Stimulated activated CD8-positive, alpha-beta memory T cell treated with anti-CD3 and anti-CD28 coated beads, Interleukin-7, amount 100 ng/mL, for 1 hour (primary cell): Measurements from ENCODE around the gene FAM174A.
"Not testable (repeated sequence)": the region's sequence is repeated elsewhere in the genome, so short reads cannot be mapped to it uniquely, and the experiment has no call there.

Experiments used
- DNase-seq, 2 donors: peaks; one replicate each; pipeline ENCODE4 v3.0.0-alpha.2; 2020; ENCODE audit warnings: low read depth in 2 of 2

Gene FAM174A

DNA sequence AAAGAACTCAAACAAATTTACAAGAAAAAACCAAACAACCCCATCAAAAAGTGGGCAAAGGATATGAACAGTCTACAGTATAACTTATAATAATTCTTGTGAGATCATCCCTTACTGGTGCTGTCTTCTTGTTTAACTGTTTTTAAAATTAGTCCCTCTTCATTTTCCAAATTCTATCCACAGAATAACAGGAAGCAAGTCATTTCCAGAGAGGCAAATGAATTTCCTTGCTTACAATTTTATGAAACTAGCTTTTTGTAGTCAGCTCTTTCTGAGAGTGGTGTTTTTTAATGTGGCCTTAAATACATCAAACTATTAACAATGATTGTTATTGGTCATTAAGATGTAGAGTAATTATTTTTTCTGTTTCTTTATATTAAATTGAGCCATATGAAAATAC lies 40.6 kb downstream of the FAM174A start:
- no peak for DNase-seq

DNA sequence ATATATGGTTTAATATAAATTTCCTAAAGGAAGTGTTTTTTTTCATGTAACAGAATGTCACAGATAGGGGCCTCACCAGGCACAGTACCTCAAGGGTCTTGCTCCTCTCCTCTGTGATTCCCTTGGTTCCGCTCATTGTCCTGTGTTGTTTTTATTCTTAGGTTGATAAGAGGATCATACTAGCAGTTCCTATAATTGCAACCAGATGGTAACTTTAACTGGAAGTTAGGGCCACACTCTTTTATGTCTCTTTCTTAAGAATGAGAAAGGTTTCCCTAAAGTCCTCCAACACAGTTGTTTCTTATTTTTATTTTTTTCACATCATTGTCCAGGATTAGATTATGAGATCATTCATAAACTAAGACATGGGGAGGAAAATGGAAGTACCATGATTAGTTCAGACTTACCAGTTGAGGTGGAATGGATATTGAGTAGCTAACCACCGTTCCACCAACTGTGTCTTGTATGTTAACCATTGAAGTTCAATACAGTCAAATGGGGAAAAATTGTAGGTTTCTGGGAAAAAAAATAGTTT lies 41.1 kb downstream of the FAM174A start:
- DNase-seq: no peak

DNA sequence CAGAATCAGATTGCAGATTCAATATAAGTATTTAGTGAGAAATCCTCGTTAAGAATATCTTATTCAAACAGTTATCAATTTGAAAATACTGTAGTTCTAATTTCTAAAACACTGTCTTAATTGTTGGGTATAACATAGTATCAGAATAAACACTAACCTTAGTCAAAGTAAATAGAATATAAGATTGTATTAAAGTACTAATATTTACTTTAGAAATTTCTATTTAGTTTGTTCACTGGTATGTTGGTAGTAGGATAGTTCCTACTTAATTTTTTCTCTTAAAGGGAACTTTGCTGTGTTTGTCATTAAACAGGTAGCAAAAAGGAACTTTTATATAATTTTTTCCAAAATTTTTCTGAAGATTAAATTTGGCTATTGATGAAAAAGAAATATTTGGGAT lies 42.3 kb downstream of the FAM174A start:
- no peak for DNase-seq

DNA sequence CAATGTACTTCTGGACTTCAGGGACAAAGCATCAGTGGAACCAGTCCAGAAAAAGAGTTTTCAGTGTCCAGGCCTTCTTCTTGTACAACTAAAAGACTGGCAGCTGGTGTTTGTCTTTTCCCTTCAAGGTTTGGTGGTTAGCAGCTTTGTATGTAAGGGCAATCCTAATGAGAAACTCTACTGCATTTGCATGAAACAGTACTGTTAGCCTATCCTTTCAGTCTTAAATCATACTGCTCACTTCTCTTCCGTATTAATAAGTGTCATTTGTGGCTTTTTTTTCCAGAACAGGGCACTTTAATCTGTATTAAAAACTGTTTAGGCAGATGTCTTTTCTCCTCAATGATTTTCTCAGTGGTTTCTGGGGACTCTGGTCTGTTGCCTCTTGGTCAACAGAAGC lies 48.9 kb downstream of the FAM174A start:
- no peak for DNase-seq

DNA sequence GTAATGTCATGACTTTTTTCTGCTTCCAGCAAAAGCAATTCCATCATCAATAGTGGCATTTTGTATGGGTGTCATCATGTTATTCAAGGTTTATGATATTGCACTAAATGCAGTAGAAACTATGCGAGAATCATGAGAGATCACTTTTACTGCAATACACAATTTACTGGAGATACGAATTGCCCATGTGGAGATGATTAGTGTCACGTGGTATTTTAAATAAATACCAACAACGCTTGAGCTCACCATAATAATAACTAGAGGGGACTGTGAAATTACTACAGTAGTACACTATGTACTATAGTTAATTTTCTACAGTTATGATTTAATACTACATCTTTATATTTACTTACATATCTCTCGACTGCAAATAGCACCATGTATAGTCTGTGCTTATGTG lies 49.7 kb downstream of the FAM174A start:
- no peak for DNase-seq

DNA sequence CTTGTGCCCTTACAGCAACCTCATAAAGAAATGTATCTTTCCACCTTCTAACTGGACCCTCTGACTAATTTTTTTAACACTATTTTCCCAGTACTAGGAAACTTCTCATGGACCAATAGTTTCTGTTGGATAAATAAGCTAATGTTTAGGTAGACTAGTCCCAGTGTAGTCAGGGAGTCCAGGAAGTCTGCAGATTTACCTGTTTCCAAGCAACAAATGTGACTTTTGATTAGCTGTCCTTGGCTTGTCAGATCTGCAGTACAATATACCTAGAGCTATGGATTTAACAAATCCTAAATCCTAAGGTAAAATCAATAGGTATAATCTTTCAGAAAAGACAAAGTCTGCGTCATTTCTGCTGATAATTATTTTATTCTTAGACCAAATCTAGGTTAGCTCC lies 55.7 kb downstream of the FAM174A start:
- no peak for DNase-seq

DNA sequence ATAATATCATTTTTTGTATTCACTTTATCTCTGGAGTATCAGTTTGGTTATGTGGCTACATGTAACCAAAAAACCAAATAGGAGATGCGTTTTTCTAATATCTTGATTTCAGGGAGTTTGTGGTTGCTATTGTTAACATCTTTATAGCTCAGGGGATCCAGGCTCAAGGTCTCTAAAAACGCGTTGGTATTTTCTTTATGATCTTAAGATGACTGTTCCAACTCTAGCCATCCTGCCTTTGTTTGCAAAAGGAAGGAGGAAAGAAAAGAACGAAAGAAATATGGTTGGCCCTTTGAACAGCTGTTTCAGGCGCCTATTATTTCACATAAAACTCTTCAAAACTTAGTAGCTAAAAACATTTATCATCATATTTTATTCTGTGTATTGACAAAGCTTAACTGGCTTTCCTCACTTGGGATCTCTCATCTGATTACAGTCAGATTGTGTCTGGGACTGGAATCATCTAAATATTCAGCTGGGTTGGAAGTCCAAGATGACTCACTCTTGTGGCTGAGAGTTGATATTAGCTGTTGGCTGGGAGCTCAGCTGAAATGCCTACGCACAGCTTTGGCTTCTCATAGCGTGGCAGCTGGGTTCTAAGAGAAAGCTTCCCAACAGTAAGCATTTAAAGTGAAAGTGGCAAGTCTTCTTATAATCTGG lies 60.1 kb downstream of the FAM174A start:
- DNase-seq: no peak

DNA sequence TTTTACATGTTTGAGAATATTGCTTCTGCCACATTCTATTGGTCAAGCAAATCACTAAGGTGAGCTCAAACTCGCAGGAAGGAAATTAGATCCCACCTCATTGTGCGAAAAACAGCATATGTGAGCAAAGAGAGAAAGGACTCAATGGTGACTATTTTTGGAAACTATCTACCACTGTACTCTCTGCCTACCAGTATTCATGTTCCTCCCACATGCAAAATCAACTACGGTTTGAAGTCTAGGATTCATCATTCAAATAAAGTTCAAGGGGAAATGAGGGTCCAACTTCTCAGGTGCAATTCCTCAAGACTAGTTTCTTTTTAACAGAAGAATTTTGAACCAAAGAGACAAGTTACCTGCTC lies 60.6 kb downstream of the FAM174A start:
- DNase-seq: no peak

DNA sequence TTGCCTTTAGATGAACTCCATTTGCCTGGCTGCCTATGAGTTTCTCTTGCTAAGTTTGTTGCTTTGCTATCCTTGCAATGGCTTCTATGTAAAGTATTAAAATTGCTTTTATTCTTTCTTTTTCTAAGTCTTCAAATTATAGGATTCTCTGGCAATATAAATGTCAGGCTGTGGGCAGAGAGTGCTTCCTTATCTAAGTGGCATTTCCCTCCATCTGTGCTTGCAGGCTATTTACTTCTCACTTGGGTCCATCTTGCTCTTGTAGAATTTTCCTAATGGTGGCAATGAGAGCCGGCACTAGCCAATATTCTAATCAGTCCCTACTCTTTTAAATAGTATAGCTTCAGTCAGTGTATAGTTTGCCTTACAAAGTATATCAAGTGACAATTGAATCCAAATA lies 63.3 kb downstream of the FAM174A start:
- DNase-seq: no peak

DNA sequence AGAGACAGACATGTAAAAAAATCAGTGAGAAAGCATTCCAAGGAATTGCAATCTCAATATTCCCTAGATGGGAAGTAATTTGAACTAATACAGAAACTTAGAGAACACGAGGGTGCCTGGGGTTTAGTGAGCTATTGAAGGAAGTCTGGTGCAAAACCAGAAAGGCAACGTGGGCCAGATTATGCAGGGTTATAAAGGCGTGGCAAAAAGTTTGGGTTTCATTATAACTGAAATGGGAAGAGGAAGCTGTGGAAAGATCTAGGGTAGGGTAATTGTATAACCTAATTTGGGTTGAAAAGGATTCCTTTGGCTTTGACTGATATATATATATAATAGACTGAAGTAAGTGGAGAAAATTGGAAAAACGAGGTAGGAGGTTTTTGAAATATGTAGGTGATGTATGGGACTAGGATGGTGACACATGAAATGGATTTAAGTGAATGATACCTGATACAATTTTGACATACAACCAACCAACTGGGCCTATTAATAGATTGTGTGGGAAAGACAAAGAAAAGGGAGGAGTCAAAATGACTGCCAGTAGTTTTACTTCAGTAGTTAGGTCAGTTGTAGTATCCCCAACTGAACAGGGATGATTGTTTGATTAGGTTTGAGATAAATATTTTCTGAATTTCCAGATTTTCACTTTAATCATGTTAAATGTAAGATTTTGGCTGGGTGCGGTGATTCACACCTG lies 65.3 kb downstream of the FAM174A start:
- no peak for DNase-seq

DNA sequence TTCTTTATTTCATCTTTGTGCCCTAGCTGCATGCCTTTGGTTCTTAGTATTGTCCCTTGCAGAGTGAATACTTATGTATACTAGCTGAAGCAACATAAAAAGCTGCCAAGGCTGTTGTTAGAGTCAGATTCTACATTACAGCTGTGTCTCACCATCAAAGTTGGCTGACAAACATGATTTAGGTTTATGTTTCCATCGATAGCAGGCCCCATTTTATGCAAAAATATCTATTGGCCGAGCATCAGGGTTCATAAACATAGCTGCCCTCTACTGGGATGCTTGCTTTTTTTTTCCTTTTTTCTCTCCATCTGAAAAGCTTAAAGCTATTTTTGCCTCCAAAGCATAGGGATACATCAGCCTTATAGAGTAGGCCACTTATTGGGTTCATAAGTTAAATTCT lies 68.0 kb downstream of the FAM174A start:
- DNase-seq: no peak

DNA sequence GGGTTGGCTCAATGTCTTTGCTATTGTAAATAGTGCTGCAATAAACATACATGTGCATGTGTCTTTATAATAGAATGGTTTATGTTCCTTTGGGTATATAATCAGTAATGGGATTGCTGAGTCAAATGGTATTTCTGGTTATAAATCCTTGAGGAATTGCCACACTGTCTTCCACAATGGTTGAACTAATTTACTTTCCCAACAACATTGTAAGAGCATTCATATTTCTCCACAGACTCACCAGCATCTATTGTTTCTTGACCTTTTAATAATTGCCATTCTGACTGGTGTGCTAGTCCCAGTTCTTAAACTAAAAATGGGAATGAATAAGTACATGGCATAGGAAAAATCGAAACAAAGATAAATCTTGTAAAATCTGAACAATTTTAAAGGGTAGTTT lies 68.8 kb downstream of the FAM174A start:
- DNase-seq: not testable (repeated sequence)

DNA sequence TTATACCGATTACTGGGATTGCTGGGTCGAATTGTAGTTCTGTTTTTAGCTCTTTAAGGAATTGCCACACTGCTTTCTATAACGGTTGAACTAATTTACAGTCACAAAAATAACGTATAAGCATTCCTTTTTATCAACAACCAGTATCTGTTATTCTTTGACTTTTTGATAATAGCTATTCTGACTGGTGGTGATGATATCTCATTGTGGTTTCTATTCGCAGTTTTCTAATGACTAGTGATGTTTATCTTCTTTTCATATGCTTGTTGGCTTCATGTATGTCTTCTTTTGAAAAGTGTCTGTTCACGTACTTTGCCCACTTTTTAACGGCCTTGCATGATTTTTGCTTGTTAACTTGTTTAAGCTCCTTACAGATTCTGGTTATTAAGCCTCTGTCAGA lies 74.4 kb downstream of the FAM174A start:
- DNase-seq: no peak

DNA sequence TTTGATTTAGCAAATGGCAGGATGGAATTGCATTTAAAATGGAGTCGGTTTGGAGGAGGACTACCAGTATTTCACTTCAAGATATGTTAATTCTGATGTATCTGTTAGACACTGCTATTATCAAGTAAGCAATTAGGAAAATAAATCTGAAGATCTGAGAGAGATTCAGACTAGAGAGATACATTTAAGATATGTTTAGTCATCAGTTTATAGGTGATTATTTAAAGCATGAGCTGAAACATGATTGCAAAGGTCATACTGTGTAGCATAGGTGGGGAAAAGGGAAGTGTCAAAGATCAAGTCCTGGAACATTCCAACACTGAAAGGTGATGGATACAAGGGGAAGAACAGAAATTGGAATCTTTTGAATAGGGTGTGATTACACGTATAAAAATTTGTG lies 79.1 kb downstream of the FAM174A start:
- DNase-seq: no peak

DNA sequence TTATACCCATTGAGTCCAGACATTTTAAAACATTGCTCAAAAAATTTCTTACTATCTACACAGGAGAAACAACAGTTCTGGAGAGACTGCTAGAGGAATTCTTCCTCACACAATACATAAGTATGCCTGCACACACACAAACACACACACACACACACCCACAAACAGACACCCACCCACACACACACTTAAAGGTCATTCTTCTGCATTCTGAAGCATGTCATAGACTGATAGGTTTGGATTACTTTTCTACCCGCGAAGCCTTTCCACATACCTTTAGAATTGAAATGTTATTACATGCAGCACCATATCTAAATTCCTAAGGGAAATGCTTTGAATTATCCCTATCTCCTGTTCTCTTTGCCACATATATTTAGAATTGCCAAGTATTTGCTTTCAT lies 80.2 kb downstream of the FAM174A start:
- no peak for DNase-seq

DNA sequence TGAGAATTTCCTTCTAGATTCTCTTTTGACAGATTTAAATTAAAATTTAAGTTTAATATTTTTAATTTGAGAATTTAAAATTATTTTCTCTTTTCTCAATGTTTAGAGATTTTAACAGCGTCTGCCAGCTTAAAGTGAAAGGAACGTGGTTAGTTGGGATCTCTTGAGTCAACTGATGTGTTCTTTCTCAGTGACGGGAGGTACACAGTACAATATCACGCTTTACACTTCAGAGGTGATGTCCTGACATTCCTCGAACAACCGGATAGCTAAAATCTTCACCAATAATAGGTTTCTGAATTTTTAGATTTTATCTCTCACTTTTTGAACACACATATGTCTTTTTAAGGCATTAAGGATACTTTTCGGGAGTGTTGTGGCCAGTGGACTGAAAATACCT lies 81.1 kb downstream of the FAM174A start:
- DNase-seq: no peak

DNA sequence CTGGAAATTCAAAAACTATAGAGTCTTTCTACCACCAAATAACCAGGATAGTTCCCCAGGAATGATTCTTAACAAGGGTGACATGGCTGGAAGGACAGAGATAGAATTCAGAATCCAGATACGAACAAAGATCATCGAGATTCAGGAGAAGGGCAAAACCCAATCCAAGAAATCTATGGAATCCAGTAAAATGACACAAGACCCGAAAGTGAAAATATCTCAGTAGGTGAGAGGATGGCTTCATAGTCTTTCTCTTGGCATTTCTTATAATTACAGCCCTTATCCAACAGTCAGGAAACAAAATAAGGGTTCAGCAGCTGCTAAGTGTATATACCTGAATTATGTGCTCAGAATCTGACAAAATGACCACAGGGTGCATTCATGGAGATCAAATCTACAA lies 81.8 kb downstream of the FAM174A start:
- no peak for DNase-seq

DNA sequence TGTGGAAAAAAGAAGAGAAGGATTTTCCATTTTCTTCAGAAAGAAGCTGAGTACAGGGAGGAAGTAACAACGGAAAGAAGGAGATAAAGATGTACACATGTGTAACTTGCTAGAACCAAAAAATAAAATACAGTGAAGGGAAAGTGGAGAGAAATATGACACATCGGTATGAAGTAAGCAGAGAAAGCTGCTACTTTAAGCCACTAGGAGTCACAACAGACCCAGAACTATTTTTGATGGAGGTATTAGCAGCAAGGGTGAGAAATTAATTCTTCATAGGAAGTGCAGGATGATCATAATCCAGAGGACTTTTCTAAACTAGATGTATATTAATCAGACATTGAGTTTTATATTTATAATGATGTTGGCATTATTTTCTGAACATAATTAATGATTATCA lies 88.5 kb downstream of the FAM174A start:
- DNase-seq: no peak

DNA sequence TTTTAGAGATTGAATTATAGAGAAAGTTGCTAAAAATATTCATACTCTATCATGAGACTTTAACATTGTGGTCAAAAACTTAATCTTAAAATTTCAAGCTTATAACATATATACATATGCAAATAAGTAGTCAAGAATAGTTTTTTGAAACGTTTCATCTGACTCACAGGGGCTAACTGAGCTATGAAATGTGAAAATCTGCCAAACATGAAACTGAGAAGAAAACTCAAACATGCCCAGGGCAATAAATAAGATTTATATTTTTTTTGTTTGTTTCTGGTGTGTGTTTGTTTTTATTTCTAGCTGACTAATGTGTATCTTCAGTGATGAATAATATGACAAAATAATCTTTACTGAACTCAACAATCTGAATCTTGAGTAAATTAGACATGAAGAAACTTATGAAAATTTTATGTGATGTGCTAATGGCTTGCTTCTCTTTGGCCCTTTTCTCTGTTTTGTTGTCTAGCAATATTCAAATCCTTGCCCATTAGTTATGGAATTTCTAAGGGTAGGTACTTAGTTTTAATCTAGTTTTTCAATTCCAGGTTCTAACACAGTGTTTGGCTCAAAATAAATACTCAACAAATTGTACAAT lies 99.9 kb downstream of the FAM174A start:
- no peak for DNase-seq
